HepG2 (cell line): Measurements from ENCODE around the gene HOXB6.

Experiments used
- ARNT ChIP-seq: fragments of 450-650 bp; IDR thresholded peaks from 2 replicates; pipeline ENCODE4 v1.6.1; 2017
- CTCF ChIP-seq: sonication (generic); formaldehyde crosslinking; IDR thresholded peaks from 2 replicates; pipeline ENCODE4 v1.5.0; 2020; ENCODE audit warnings: mild to moderate bottlenecking, missing genetic modification reagents, moderate library complexity
- NR1H2 ChIP-seq: sonication (generic); formaldehyde crosslinking; IDR thresholded peaks from 2 replicates; pipeline ENCODE4 v1.8.1; 2022; ENCODE audit warnings: low read depth, missing genetic modification reagents, borderline replicate concordance
- SRF ChIP-seq: IDR thresholded peaks from 2 replicates; pipeline ENCODE4 v1.6.1; 2011; ENCODE audit warnings: mild to moderate bottlenecking, low read depth, low read length, moderate library complexity
- TAF1 ChIP-seq: sonication (generic); formaldehyde crosslinking; IDR thresholded peaks from 2 replicates; pipeline ENCODE4 v1.4.0; 2020; ENCODE audit warnings: missing genetic modification reagents
- TCF7 ChIP-seq: sonication (generic); IDR thresholded peaks from 2 replicates; pipeline ENCODE4 v1.6.1; 2016; ENCODE audit warnings: antibody characterized with exemption, low read depth
- ZFP41 ChIP-seq: sonication (generic); formaldehyde crosslinking; IDR thresholded peaks from 2 replicates; pipeline ENCODE4 v1.4.0; 2020; ENCODE audit warnings: mild to moderate bottlenecking, missing genetic modification reagents, borderline replicate concordance
- TF ChIP-seq, protein P1 (sequence below): sonication (generic); formaldehyde crosslinking; IDR thresholded peaks from 2 replicates; pipeline ENCODE4 v1.9.0; 2021; ENCODE audit warnings: missing genetic modification reagents, borderline replicate concordance

- TF ChIP-seq ARNT (no peak), NR1H2 (no peak), ZFP41 (CRISPR knock-in tag) (no peak), TCF7 (no peak), CTCF (CRISPR knock-in tag) (no peak), TAF1 (no peak), SRF (no peak)
- TF ChIP-seq, protein P1, sequence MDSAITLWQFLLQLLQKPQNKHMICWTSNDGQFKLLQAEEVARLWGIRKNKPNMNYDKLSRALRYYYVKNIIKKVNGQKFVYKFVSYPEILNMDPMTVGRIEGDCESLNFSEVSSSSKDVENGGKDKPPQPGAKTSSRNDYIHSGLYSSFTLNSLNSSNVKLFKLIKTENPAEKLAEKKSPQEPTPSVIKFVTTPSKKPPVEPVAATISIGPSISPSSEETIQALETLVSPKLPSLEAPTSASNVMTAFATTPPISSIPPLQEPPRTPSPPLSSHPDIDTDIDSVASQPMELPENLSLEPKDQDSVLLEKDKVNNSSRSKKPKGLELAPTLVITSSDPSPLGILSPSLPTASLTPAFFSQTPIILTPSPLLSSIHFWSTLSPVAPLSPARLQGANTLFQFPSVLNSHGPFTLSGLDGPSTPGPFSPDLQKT (CRISPR knock-in tag), result no peak
Measured at GRCh38 chr17:48579760-48580554, 24.8 kb downstream of the HOXB6 start.
